Skeletal muscle tissue (tissue), 4 donors: Measurements from ENCODE around the gene CREB3L4. TPM values are rescaled to one million over a fixed set of nuclear protein-coding genes. Genes with fewer than 3 reads are reported as not detected.

Experiments used
- H3K27ac ChIP-seq: one replicate; pipeline ENCODE4 v1.7.0; 2013; ENCODE audit warnings: mild to moderate bottlenecking, low read depth, low read length, inconsistent platforms
- H3K27me3 ChIP-seq, 3 donors: one replicate each; pipeline ENCODE4 v1.7.0; 2013; ENCODE audit warnings: low read length in 3 of 3; ENCODE audit not compliant: control insufficient read depth in 3 of 3, insufficient read depth in 3 of 3
- H3K36me3 ChIP-seq, 3 donors: one replicate each; pipeline ENCODE4 v1.7.0; 2013; ENCODE audit warnings: low read length in 3 of 3; ENCODE audit not compliant: control insufficient read depth in 3 of 3, insufficient read depth in 3 of 3
- H3K4me1 ChIP-seq, 3 donors: one replicate each; pipeline ENCODE4 v1.7.0; 2013; ENCODE audit warnings: low read length in 3 of 3, mild to moderate bottlenecking in 3 of 3; ENCODE audit not compliant: control insufficient read depth in 3 of 3, insufficient read depth in 3 of 3
- H3K4me3 ChIP-seq, 3 donors: one replicate each; pipeline ENCODE4 v1.7.0; 2013; ENCODE audit warnings: low read length in 3 of 3
- H3K9ac ChIP-seq, 3 donors: one replicate each; pipeline ENCODE4 v1.7.0; 2013; ENCODE audit warnings: low read length in 3 of 3, mild to moderate bottlenecking in 3 of 3, moderate library complexity in 2 of 3, low read depth in 1 of 3
- H3K9me3 ChIP-seq, 3 donors: one replicate each; pipeline ENCODE4 v1.7.0; 2013; ENCODE audit warnings: low read length in 3 of 3; ENCODE audit not compliant: control insufficient read depth in 3 of 3
- total RNA-seq: library from RNA; depleted of rRNA; stranded (reverse); fragments of >200 nt; gene quantifications from one replicate; pipeline ENCODE4 v1.2.3, GENCODE V29; 2014
- donor health status: Osteomylitis.

CREB3L4 gene
- 8.9 TPM for total RNA-seq

DNA sequence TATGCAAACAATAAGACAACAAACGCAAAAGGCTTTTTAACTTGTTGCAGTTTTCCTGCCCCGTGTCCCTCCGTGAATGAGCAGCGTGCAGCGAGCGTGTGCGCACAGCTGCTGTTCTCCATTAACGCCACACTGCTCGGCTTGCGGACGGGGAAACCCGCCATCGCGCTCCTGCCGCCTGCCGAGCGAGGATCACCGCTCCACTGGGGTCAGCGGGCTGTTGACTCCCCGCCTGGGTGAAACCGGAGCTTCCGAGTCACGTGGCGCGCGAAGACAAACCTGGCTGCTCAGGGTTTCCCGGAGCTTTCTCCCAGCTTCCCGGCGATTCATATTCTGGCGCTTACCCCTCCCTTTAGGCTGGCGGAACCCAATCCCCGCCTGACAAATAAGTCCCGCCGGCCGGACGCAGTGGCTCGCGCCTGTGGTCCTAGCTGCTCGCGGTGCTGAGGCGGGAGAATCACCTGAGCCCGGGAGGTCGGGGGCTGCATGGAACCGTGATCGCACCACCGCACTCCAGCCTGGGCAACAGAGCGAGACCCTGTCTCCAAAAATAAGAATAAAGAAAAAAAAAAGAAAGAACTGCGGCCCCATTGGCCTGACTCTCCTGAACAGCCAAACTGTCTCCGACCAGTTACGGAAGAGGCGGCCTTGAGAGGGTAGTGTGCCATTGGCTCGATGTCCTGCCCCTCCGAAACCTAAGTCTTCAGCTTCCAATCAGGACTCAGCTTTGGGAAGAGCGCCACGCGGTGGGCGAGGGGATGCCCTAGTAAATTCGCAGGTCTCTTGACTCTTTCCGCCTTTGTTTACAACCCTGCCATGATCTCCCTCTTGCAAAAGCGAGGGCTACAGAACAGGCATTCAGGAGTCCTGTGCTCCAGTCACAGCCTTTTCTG, at the start of gene CREB3L4:
Gene CREB3L4, plus strand, starts transcription at position 796 of the 893 bp plus-strand sequence. CDS start 624 bp downstream, outside the sequence.
- Histone ChIP-seq H3K4me1 (peaks cover 32 to 46% (median 37%) of the 10 kb centered on the region in 3 donors), H3K36me3 (peaks cover 0 to 4% (median 2%) of the 10 kb centered on the region in 3 donors), H3K27me3 (no peaks in the 10 kb centered on the region), H3K9ac (peak within 1 kb of the TSS; percentile 80 to 94 (median 92)), H3K27ac (peak within 1 kb of the TSS; percentile 90), H3K9me3 (no peaks in the 10 kb centered on the region), H3K4me3 (peak within 1 kb of the TSS; percentile 70 to 93 (median 83))

- peak overlapping the region; percentile 5 for H3K27ac ChIP-seq
- H3K4me1 ChIP-seq = peaks cover 33 to 45% (median 39%) of the 10 kb centered on the region in 3 donors
- H3K9me3 ChIP-seq = no peaks in the 10 kb centered on the region
- peak overlapping the region; percentile 6 to 18 (median 15) for H3K4me3 ChIP-seq
- peak overlapping the region; percentile 25 to 63 (median 45) for H3K9ac ChIP-seq
- peaks cover 0 to 4% (median 0%) of the 10 kb centered on the region in 3 donors for H3K36me3 ChIP-seq
- H3K27me3 ChIP-seq = no peaks in the 10 kb centered on the region
Measured at GRCh38 chr1:153919876-153920852, 47.5 kb upstream of the CREB3L4 start.

DNA sequence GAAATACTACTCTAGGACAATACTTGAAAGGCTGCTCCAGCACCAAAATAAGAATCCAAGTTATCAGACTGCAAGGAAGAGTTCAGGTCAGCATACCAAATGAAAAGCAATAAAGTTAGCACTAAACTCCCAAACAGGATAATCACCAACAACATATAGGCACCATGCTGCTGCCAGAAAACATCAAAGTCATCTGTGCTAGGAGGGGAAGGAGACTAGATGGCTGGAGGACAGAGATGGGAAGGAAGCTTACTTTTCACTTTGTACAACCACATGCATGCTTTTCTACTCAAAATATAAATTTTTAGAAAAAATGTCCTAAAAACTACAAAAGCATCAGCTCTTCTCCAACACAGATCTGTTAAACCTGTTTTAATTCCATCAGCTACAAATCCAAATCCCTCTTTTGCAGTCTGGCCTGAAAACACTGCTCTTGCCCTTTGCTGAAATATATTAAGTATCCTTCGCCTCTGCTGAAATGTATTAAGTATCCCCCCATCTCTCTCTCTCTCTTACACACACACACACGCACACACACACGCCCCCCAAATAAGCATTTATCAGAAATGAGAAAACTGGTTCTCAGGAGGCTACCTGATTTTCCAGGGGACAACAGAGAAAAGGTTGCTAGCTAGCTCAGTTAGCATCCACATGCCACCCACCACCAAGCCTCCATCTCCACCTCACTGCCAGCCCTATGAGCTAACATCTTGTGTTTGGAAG, 46.5 kb upstream of the CREB3L4 start:
- Histone ChIP-seq H3K27me3 (no peaks in the 10 kb centered on the region), H3K4me1 (peaks cover 33 to 45% (median 39%) of the 10 kb centered on the region in 3 donors), H3K4me3 (peak overlapping the region; percentile 78 to 81 (median 80)), H3K9me3 (no peaks in the 10 kb centered on the region), H3K9ac (peak overlapping the region; percentile 71 to 85 (median 71)), H3K27ac (peak overlapping the region; percentile 69), H3K36me3 (peaks cover 0 to 2% (median 0%) of the 10 kb centered on the region in 3 donors)

GRCh38 chr1:153921803-153922075, 46.0 kb upstream of the CREB3L4 start:
- Histone ChIP-seq H3K9me3 (no peaks in the 10 kb centered on the region), H3K4me1 (peaks cover 33 to 45% (median 39%) of the 10 kb centered on the region in 3 donors), H3K27ac (peak overlapping the region; percentile 69), H3K36me3 (no peaks in the 10 kb centered on the region), H3K27me3 (no peaks in the 10 kb centered on the region), H3K9ac (peak overlapping the region; percentile 71 to 85 (median 71)), H3K4me3 (peak overlapping the region; percentile 78 to 81 (median 80))

DNA sequence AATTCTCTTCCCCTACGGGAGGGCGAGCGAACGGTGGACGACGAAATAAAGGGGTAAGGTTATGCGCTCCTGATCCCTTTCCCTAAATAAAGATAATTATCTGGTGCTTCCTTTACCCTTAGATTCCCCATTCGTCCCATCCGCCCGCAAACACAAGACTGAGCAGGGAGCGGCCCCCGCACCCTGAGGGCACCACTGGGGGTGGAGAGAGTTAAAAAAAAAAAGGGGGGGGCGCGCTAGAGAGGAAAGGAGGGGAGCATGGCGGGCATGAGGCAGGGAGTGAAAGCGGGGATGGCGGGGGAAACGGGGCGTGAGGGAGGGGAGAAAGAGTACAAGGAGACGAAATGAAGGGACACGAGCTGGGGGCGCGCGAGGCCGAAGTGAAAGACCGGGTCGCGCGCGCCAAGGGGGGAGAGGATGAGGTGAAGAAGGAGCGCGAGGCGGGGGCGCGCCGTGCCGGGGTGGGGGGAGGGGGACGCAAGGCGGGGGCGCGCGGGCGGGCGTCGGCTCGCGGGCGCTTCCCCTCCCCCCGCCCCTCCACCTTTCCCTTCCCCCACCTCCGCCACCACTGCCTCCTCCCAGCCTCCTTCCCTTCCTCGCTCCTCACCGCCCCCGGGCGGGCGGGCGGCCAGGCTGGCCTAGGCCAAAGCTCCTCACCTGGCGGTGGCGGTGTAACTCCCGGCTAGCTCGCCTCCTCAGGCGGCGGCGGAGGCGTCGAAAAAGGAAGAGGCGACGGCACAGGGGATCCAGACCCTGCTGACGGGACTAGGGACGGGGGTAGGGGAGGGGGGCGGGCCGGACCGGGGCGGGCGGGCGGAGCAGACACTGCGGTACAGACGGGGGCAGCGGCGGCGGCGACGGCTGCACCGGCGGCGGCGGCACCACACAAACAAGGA, 45.4 kb upstream of the CREB3L4 start:
- peaks cover 33 to 45% (median 39%) of the 10 kb centered on the region in 3 donors for H3K4me1 ChIP-seq
- no peaks in the 10 kb centered on the region for H3K27me3 ChIP-seq
- peak overlapping the region; percentile 78 to 81 (median 80) for H3K4me3 ChIP-seq
- no peaks in the 10 kb centered on the region for H3K36me3 ChIP-seq
- no peaks in the 10 kb centered on the region for H3K9me3 ChIP-seq
- peak overlapping the region; percentile 69 for H3K27ac ChIP-seq
- peak overlapping the region; percentile 71 to 85 (median 81) for H3K9ac ChIP-seq

DNA sequence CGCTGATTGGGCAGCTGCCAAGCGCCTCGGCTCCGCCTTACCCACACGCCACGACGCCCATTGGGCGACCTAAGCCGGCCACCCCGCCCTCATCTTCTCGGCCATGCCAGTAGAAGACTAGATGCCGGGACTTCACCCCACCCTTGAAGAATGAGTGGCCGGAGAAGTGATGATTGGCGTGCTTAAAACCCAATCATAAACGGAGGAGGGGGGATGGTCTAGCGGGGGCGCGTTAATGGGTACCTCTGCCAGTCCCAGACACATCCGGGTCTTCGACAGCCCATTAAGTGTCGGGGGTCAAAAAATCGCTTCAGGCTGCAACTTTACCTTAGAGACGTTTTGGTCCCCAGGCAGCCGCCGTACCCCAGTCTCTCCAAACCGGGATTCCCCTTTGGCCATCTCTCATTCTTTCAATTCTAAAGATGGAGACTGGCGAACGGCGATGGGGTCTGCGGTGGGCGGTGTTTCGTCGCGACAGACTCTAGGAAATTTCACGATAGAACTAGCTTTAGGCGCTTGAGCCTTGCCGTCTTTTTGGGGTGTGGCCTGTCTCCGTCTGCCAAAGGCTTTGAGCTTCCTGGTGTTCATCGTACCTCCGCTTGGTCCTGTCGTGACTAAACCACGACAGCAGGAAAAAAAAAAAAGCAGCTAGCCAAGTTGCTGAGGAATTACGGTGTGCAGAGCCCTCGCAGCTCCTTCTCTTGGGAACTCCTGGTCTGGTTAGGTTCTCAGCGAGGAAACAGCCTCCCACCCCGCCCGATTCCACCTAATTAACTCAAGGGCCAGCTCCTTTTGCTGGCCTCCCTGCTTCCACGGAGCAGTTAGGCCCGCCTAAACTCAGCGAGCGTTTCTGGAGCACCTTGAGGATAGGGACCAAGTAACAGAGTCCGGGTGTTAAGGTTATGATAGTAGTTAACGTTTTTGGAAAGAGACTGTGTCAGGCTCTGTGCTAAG, 44.5 kb upstream of the CREB3L4 start, which contains the start of gene GATAD2B:
Gene GATAD2B, minus strand, starts transcription at position 1 of the 954 bp plus-strand sequence. CDS start 94,625 bp downstream, outside the sequence.
- Histone ChIP-seq H3K4me3 (peak within 1 kb of the TSS; percentile 80 to 97 (median 97)), H3K9me3 (no peaks in the 10 kb centered on the region), H3K4me1 (peaks cover 33 to 40% (median 34%) of the 10 kb centered on the region in 3 donors), H3K27ac (peak within 1 kb of the TSS; percentile 69), H3K27me3 (no peaks in the 10 kb centered on the region), H3K9ac (peak within 1 kb of the TSS; percentile 82 to 93 (median 92)), H3K36me3 (no peaks in the 10 kb centered on the region)

- Histone ChIP-seq H3K4me3 (no peak overlapping the region), H3K27me3 (no peaks in the 10 kb centered on the region), H3K36me3 (peaks cover 15 to 22% (median 18%) of the 10 kb centered on the region in 3 donors), H3K9me3 (no peaks in the 10 kb centered on the region), H3K27ac (no peak overlapping the region), H3K9ac (no peak overlapping the region), H3K4me1 (peaks cover 14 to 16% (median 15%) of the 10 kb centered on the region in 3 donors)
Measured at GRCh38 chr1:153926405-153926804, 41.3 kb upstream of the CREB3L4 start.

DNA sequence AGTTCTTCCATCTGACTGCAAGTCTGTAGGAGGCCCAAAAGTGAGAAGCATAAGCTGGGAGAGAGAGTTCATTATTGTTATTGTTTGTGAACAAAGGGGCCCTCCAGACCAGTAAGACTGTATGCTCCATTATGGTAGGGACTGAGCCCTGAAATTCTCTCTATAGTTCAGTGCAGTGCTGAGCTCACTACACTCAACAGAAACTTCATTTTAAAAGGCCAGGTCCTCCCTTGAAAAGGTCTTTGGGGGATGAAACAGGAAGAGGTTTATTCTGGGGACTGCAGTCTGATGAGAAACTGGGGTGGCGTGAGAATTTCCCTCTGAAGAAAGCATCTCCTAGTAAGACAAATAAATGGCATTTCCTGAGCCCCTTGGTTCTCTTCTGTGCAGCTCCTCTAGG, 39.5 kb upstream of the CREB3L4 start:
- Histone ChIP-seq H3K9ac (no peak overlapping the region), H3K27ac (no peak overlapping the region), H3K4me3 (no peak overlapping the region), H3K27me3 (no peaks in the 10 kb centered on the region), H3K4me1 (peaks cover 9 to 10% (median 9%) of the 10 kb centered on the region in 3 donors), H3K36me3 (peaks cover 29 to 36% (median 31%) of the 10 kb centered on the region in 3 donors), H3K9me3 (no peaks in the 10 kb centered on the region)
